Vagina (tissue), 2 donors: ENCODE results near the gene SLC39A1.

Experiments
- CTCF ChIP-seq, 3 experiments: fragments of 450-650 bp in 2 of 3; fragments of 200-600 bp in 1 of 3; sonication (generic) in 1 of 3; IDR thresholded peaks; one replicate each; pipeline ENCODE4 v1.5.1; 2017 to 2019; ENCODE audit warnings: antibody characterized with exemption in 3 of 3, mild to moderate bottlenecking in 2 of 3, moderate library complexity in 2 of 3
- POLR2A ChIP-seq, 2 donors: fragments of 450-650 bp; IDR thresholded peaks; one replicate each; pipeline ENCODE4 v1.6.1; 2017; ENCODE audit warnings: antibody characterized with exemption in 2 of 2, mild to moderate bottlenecking in 2 of 2, moderate library complexity in 2 of 2

- TF ChIP-seq CTCF (IDR thresholded peaks at IDR 0.05) (no peak), POLR2A (IDR thresholded peaks at IDR 0.05) (no peak)
Measured at GRCh38 chr1:153945795-153946621, 17.3 kb downstream of the SLC39A1 start.
